Spleen (tissue), 11 donors: Measurements from ENCODE around the gene BRCC3. TPM values are rescaled to one million over a fixed set of nuclear protein-coding genes. Genes with fewer than 3 reads are reported as not detected.

Experiments
- DNase-seq: peaks from one replicate; pipeline ENCODE4 v3.0.0-alpha.2; 2020
- H3K27ac ChIP-seq, 8 donors: fragments of 200-600 bp; sonication (generic) in 7 of 8; 1 replicate in 4 of 8; 2 replicates in 4 of 8; pipeline versions ENCODE4 v1.5.0 to v1.8.0; 2016 to 2021; ENCODE audit warnings: inconsistent platforms in 4 of 8, mild to moderate bottlenecking in 4 of 8, moderate library complexity in 1 of 8
- H3K27me3 ChIP-seq, 7 donors: fragments of 200-600 bp; sonication (generic) in 6 of 7; replicated peaks in 1 of 7; 1 replicate in 4 of 7; 2 replicates in 3 of 7; pipeline versions ENCODE4 v1.5.0 to v1.8.0; 2016 to 2021; ENCODE audit warnings: inconsistent platforms in 3 of 7, mild to moderate bottlenecking in 1 of 7
- H3K36me3 ChIP-seq, 6 donors: fragments of 200-600 bp; sonication (generic) in 5 of 6; 1 replicate in 4 of 6; 2 replicates in 2 of 6; pipeline versions ENCODE4 v1.5.0 to v1.8.0; 2016 to 2021; ENCODE audit warnings: inconsistent platforms in 2 of 6
- H3K4me1 ChIP-seq, 6 donors: fragments of 200-600 bp; sonication (generic) in 5 of 6; 1 replicate in 3 of 6; 2 replicates in 3 of 6; pipeline versions ENCODE4 v1.5.0 to v1.8.0; 2016 to 2021; ENCODE audit warnings: inconsistent platforms in 3 of 6
- H3K4me3 ChIP-seq, 8 donors: fragments of 200-600 bp; sonication (generic) in 7 of 8; 1 replicate in 4 of 8; 2 replicates in 4 of 8; pipeline versions ENCODE4 v1.5.0 to v1.8.0; 2016 to 2021; ENCODE audit warnings: inconsistent platforms in 4 of 8, mild to moderate bottlenecking in 4 of 8, moderate library complexity in 2 of 8
- H3K9me3 ChIP-seq, 8 donors: fragments of 200-600 bp; sonication (generic) in 7 of 8; 1 replicate in 4 of 8; 2 replicates in 4 of 8; pipeline versions ENCODE4 v1.5.0 to v1.8.0; 2016 to 2021; ENCODE audit warnings: inconsistent platforms in 4 of 8
- POLR2A ChIP-seq, 3 donors: fragments of 450-650 bp; IDR thresholded peaks; one replicate each; pipeline ENCODE4 v1.5.1; 2017; ENCODE audit warnings: antibody characterized with exemption in 3 of 3, mild to moderate bottlenecking in 1 of 3
- POLR2AphosphoS5 ChIP-seq, 3 donors: sonication (generic); formaldehyde crosslinking; IDR thresholded peaks; one replicate each; pipeline ENCODE4 v1.5.1; 2017; ENCODE audit warnings: antibody characterized with exemption in 3 of 3
- WGBS, 5 donors: extraction: QIAGEN DNeasy Blood & Tissue Kit in 3 of 5; methylation state at CpG; one replicate each; pipeline versions ENCODE4 v1.1.5 to v1.1.7; 2013 to 2018; 5-methylcytosine and 5-hydroxymethylcytosine counted together
- intact Hi-C: fragments of 100-400 bp; cut with DNase I; formaldehyde crosslinking; loops from one replicate; pipeline ENCODE4 v1.15.0; 2023; ENCODE audit warnings: low total_unique reads
- polyA plus RNA-seq, 3 donors: library from polyadenylated mRNA; stranded (reverse); fragments of 200-250 nt; gene quantifications; one replicate each; pipeline ENCODE4 v1.2.1, GENCODE V29; 2013
- total RNA-seq, 7 donors: library from RNA; depleted of rRNA in 3 of 7; stranded (reverse); fragments of >200 nt in 3 of 7; fragmentation: NEBNext Ultra II Directional in 4 of 7; extraction: Animal tissue kit (Norgen Biotek cat#: 25700) in 4 of 7; gene quantifications; one replicate each; pipeline versions ENCODE4 v1.1.0 to v1.2.1, GENCODE V29; 2016 to 2021
- TF ChIP-seq, protein P1 (sequence below), 11 experiments: fragments of 200-600 bp in 7 of 11; fragments of 450-650 bp in 4 of 11; sonication (generic) in 4 of 11; IDR thresholded peaks in 8 of 11; conservative IDR thresholded peaks in 3 of 11; 1 replicate in 7 of 11; 2 replicates in 4 of 11; pipeline versions ENCODE4 v1.4.0 to v1.8.0; 2016 to 2021; ENCODE audit warnings: antibody characterized with exemption in 11 of 11, inconsistent platforms in 4 of 11, mild to moderate bottlenecking in 1 of 11
- donor health status: healthy with polysubstance abuse.
- donor health status: DM: no; HTN: no; CAD: no; lungs with moderate emphysema.
- donor health status: DM: no; HTN: no; CAD: no.
- donor health status: Bipolar disorder and iron deficiency.
- donor health status: healthy.
- donor health status: DM: no; HTN: no; CAD: no.
- donor health status: DM: yes; HTN: yes; CAD: no.

The BRCC3 gene
- total and polyA plus RNA-seq, 10 donors, result 5.8 to 17.8 (median 13.2) TPM

DNA sequence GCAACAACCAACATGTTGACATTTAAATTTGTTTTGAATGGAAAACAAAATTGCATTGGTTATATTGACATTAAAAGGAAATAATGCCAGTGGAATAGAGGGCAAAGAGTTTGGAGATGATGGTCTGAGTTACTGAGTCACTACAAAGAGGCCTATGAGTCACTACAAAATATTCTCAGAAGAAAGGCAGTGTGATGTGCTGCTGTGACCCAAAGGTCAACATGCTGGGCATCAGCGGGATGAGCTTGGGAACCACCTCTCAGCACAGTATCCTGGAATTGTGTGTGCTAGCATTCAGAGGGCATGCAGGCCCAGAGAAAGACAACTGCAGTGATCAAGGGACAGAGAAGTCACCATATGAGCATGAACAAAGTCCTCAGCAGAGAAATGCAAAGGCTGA, 3.1 kb upstream of the BRCC3 start:
- H3K36me3 ChIP-seq, result peaks cover 0 to 5% (median 0%) of the 10 kb centered on the region in 6 donors
- 74 to 80% (median 75%) methylated on average over 1 of the region's 1 CpG for WGBS, 5 donors
- TF ChIP-seq, protein P1, sequence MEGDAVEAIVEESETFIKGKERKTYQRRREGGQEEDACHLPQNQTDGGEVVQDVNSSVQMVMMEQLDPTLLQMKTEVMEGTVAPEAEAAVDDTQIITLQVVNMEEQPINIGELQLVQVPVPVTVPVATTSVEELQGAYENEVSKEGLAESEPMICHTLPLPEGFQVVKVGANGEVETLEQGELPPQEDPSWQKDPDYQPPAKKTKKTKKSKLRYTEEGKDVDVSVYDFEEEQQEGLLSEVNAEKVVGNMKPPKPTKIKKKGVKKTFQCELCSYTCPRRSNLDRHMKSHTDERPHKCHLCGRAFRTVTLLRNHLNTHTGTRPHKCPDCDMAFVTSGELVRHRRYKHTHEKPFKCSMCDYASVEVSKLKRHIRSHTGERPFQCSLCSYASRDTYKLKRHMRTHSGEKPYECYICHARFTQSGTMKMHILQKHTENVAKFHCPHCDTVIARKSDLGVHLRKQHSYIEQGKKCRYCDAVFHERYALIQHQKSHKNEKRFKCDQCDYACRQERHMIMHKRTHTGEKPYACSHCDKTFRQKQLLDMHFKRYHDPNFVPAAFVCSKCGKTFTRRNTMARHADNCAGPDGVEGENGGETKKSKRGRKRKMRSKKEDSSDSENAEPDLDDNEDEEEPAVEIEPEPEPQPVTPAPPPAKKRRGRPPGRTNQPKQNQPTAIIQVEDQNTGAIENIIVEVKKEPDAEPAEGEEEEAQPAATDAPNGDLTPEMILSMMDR (IDR thresholded peaks at IDR 0.05 in 8 of 11, conservative IDR thresholded peaks at IDR 0.05 in 3 of 11), result no peak
- TF ChIP-seq POLR2AphosphoS5 (IDR thresholded peaks at IDR 0.05) (no peak), POLR2A (IDR thresholded peaks at IDR 0.05) (no peak)
- H3K4me3 ChIP-seq, result no peak overlapping the region
- peaks cover 0 to 32% (median 21%) of the 10 kb centered on the region in 6 donors for H3K4me1 ChIP-seq
- H3K27ac ChIP-seq, result no peak overlapping the region
- intact Hi-C loops, result no loop called here
- H3K27me3 ChIP-seq, result no peaks in the 10 kb centered on the region
- H3K9me3 ChIP-seq, result no peaks in the 10 kb centered on the region
- DNase-seq, result no peak

DNA sequence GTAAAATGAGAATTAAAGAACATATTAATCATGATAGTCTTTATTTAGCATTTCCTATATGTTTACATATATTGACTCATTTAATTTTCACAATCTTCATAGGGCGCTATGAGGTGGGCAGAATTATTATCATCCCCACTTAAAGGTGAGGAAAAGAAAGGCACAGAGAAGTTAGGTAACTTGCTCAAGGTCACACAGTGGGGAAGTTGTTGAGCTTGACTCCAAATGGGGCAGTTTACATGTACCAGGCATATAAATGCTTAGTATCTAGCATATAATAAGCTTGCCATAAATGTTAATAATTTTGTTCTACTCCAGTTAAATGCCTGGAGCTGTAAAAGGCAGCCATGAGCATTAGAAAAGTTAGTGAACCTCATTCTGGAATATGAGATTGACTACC, 1.9 kb upstream of the BRCC3 start:
- H3K4me3 ChIP-seq, result peak overlapping the region in 2 of 8 donors; percentile 62 to 81
- H3K36me3 ChIP-seq, result peaks cover 0 to 12% (median 0%) of the 10 kb centered on the region in 6 donors
- peaks cover 0 to 44% (median 23%) of the 10 kb centered on the region in 6 donors for H3K4me1 ChIP-seq
- no peak overlapping the region for H3K27ac ChIP-seq
- DNase-seq, result no peak
- intact Hi-C loops, result no loop called here
- TF ChIP-seq, protein P1 (IDR thresholded peaks at IDR 0.05 in 8 of 11, conservative IDR thresholded peaks at IDR 0.05 in 3 of 11), result no peak
- TF ChIP-seq POLR2A (IDR thresholded peaks at IDR 0.05) (no peak), POLR2AphosphoS5 (IDR thresholded peaks at IDR 0.05) (no peak)
- no peaks in the 10 kb centered on the region for H3K27me3 ChIP-seq
- WGBS, 5 donors, result 61 to 91% (median 81%) methylated on average over 1 of the region's 1 CpG
- no peaks in the 10 kb centered on the region for H3K9me3 ChIP-seq

DNA sequence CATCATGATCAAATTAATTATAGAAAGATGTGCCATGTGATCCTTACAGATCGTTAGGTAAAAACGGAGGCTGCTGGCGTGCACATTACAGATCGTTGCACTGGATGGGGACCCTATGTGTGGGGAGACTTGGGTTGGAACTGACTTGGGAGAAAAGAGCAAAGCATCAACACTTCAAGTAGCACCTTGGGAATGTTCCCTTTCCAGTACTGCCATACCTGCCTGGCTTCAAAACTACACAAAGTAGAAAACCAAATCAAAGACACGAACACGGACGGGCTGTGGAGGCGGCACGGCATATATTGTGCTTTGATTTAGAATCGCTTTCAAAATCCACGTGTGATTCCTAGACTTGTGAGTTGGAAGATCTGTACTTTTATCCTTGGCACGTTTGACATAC, 1.3 kb upstream of the BRCC3 start:
- DNase-seq, result no peak
- peak overlapping the region in 4 of 8 donors; percentile 90 to 91 (median 91) for H3K27ac ChIP-seq
- 2 to 46% (median 9%) methylated on average over 11 to 12 of the region's 12 CpGs for WGBS, 5 donors
- TF ChIP-seq, protein P1 (IDR thresholded peaks at IDR 0.05 in 8 of 11, conservative IDR thresholded peaks at IDR 0.05 in 3 of 11), result no peak
- no peak for TF ChIP-seq POLR2AphosphoS5 (IDR thresholded peaks at IDR 0.05)
- TF ChIP-seq POLR2A (IDR thresholded peaks at IDR 0.05), result no peak
- peaks cover 0 to 9% (median 0%) of the 10 kb centered on the region in 6 donors for H3K36me3 ChIP-seq
- H3K4me3 ChIP-seq, result peak overlapping the region; percentile 38 to 81 (median 56)
- peaks cover 0 to 46% (median 23%) of the 10 kb centered on the region in 6 donors for H3K4me1 ChIP-seq
- intact Hi-C loops, result no loop called here
- H3K9me3 ChIP-seq, result no peaks in the 10 kb centered on the region
- H3K27me3 ChIP-seq, result no peaks in the 10 kb centered on the region

DNA sequence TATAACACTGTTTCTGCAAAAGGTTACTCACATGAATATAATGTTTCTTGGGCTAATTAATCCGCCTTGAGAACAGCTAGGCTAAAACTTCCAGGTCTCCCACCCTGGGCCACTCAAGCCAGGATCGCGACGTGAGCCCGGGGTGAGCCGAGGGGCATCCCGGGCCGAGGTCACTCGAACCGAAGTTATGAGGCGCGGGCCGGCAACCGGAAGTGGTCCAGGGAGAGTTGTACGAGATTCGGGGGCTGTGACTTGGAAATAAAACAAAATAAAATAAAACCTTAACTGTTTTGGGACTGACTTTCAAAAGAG, 689 bp upstream of the BRCC3 start:
- no peak for DNase-seq
- Histone ChIP-seq H3K27ac (peak overlapping the region; percentile 69 to 91 (median 88)), H3K4me1 (peaks cover 0 to 46% (median 23%) of the 10 kb centered on the region in 6 donors), H3K9me3 (no peaks in the 10 kb centered on the region), H3K27me3 (no peaks in the 10 kb centered on the region), H3K4me3 (peak overlapping the region; percentile 38 to 81 (median 56)), H3K36me3 (peaks cover 0 to 15% (median 0%) of the 10 kb centered on the region in 6 donors)
- TF ChIP-seq POLR2A (IDR thresholded peaks at IDR 0.05), result no peak
- 0 to 42% (median 0%) methylated on average over 16 of the region's 16 CpGs for WGBS, 5 donors
- intact Hi-C loops, result no loop called here
